Caco-2 (cell line): ENCODE data around the gene AKR1B1. TPM values are rescaled to one million over a fixed set of nuclear protein-coding genes. Genes with fewer than 3 reads are reported as not detected.

Source experiments
- BruUV-seq: library from RNA; stranded (reverse); fragments of 400-500 nt; replicated peaks from 2 replicates; lab custom pipeline; 2021; lab: Mats Ljungman, UMichigan
- CTCF ChIA-PET: fragments of 300-600 bp; sonication (Branson Sonifier 250); formaldehyde crosslinking; loops from one replicate; lab custom pipeline; 2022; ENCODE audit warnings: antibody characterized with exemption; lab: Charles Lee
- POLR2A ChIA-PET: fragments of 300-600 bp; sonication (Branson Sonifier 250); formaldehyde crosslinking; loops from one replicate; lab custom pipeline; 2022; ENCODE audit warnings: antibody characterized with exemption; lab: Charles Lee
- DNase-seq, 2 experiments: peaks; one replicate each; pipeline versions ENCODE4 v3.0.0 to v3.0.0-alpha.2; 2020 to 2022
- H3K27me3 ChIP-seq: replicated peaks from 2 replicates; pipeline ENCODE4 v1.6.0; 2011; ENCODE audit warnings: low read length; ENCODE audit not compliant: control insufficient read depth, insufficient read depth
- H3K36me3 ChIP-seq: 2 replicates; pipeline ENCODE4 v1.5.1; 2011; ENCODE audit warnings: low read length; ENCODE audit not compliant: control insufficient read depth, insufficient read depth
- H3K4me1 ChIP-seq: fragments of 250-450 bp; sonication (Bioruptor Pico); 2 replicates; pipeline ENCODE4 v1.5.1; 2020; ENCODE audit warnings: mild to moderate bottlenecking
- H3K4me3 ChIP-seq: 2 replicates; pipeline ENCODE4 v1.5.1; 2011; ENCODE audit warnings: low read depth, mild to moderate bottlenecking, control low read depth, low read length
- H3K9me3 ChIP-seq: fragments of 250-450 bp; sonication (Bioruptor Pico); 2 replicates; pipeline ENCODE4 v1.5.1; 2020; ENCODE audit warnings: mild to moderate bottlenecking, moderate library complexity
- H3K27ac Mint-ChIP-seq: one replicate; pipeline ENCODE4 v1.8.0; 2022; ENCODE audit warnings: mixed read lengths; ENCODE audit not compliant: unreplicated experiment
- H3K27me3 Mint-ChIP-seq: one replicate; pipeline ENCODE4 v1.8.0; 2022; ENCODE audit warnings: mixed read lengths; ENCODE audit not compliant: insufficient read depth, unreplicated experiment
- H3K36me3 Mint-ChIP-seq: one replicate; pipeline ENCODE4 v1.8.0; 2022; ENCODE audit warnings: mild to moderate bottlenecking, mixed read lengths; ENCODE audit not compliant: insufficient read depth, unreplicated experiment
- H3K4me1 Mint-ChIP-seq: one replicate; pipeline ENCODE4 v1.8.0; 2022; ENCODE audit warnings: low read depth, mixed read lengths; ENCODE audit not compliant: unreplicated experiment
- H3K4me3 Mint-ChIP-seq: one replicate; pipeline ENCODE4 v1.8.0; 2022; ENCODE audit warnings: mild to moderate bottlenecking, moderate library complexity, mixed read lengths; ENCODE audit not compliant: unreplicated experiment
- H3K9me3 Mint-ChIP-seq: one replicate; pipeline ENCODE4 v1.8.0; 2022; ENCODE audit warnings: mixed read lengths; ENCODE audit not compliant: unreplicated experiment
- intact Hi-C: fragments of 100-400 bp; cut with micrococcal nuclease; formaldehyde crosslinking; loops from one replicate; pipeline ENCODE4 v1.10.0; 2022; ENCODE audit not compliant: unreplicated experiment
- total RNA-seq: library from RNA; stranded (reverse); gene quantifications from 2 replicates; pipeline ENCODE4 v1.2.3, GENCODE V29; 2022
- TF ChIP-seq, protein P1 (sequence below), 2 experiments: fragments of 200-600 bp in 1 of 2; IDR thresholded peaks; 1 replicate in 1 of 2; 2 replicates in 1 of 2; pipeline versions ENCODE4 v1.5.1 to v1.8.0; 2011 to 2022; ENCODE audit warnings: antibody characterized with exemption in 1 of 2, control low read depth in 1 of 2, inconsistent platforms in 1 of 2, low read depth in 1 of 2, low read length in 1 of 2, mild to moderate bottlenecking in 1 of 2, moderate library complexity in 1 of 2; ENCODE audit not compliant: insufficient read depth in 1 of 2, severe bottlenecking in 1 of 2, unreplicated experiment in 1 of 2

The AKR1B1 gene
- total RNA-seq, 1 experiment from 2014 or later, result 58.6 TPM

DNA sequence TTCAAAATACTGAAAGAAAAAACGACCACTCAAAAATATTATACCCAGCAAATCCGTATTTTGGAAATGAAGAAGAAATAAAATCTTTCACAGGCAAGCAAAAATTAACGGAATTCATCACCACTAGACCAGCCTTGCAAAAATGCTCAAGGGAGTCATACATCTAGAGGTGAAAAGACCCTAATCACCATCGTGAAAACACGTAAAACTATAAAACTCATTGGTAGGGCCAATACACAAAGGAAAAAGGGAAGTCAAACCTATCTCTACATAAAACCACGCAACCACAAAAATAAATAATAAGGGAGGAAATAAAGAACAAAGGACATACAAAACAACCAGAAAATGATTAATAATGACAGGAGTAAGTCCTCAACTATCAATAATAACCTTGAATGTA is 6.6 kb upstream of the AKR1B1 start:
- BruUV-seq, result no TSS peak
- TF ChIP-seq, protein P1, sequence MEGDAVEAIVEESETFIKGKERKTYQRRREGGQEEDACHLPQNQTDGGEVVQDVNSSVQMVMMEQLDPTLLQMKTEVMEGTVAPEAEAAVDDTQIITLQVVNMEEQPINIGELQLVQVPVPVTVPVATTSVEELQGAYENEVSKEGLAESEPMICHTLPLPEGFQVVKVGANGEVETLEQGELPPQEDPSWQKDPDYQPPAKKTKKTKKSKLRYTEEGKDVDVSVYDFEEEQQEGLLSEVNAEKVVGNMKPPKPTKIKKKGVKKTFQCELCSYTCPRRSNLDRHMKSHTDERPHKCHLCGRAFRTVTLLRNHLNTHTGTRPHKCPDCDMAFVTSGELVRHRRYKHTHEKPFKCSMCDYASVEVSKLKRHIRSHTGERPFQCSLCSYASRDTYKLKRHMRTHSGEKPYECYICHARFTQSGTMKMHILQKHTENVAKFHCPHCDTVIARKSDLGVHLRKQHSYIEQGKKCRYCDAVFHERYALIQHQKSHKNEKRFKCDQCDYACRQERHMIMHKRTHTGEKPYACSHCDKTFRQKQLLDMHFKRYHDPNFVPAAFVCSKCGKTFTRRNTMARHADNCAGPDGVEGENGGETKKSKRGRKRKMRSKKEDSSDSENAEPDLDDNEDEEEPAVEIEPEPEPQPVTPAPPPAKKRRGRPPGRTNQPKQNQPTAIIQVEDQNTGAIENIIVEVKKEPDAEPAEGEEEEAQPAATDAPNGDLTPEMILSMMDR (IDR thresholded peaks at IDR 0.05; ENCODE audit: insufficient read depth in 1 of 2, low read depth in 1 of 2, low read length in 1 of 2, severe bottlenecking in 1 of 2, unreplicated experiment in 1 of 2), result no peak
- H3K4me3 ChIP-seq, result no peak overlapping the region
- peaks cover 7% of the 10 kb centered on the region for H3K9me3 ChIP-seq
- intact Hi-C loops, result no loop called here
- Mint-ChIP-seq H3K27me3 (no peaks in the 10 kb centered on the region), H3K4me3 (no peak overlapping the region), H3K27ac (no peak overlapping the region), H3K36me3 (no peaks in the 10 kb centered on the region), H3K4me1 (no peaks in the 10 kb centered on the region), H3K9me3 (peaks cover 21% of the 10 kb centered on the region)
- ChIA-PET POLR2A (no interaction called here), CTCF (interaction anchor here (0.5 kb wide), 1 partner anchor 9 kb away, joined by 4 read pairs; no protein-coding TSS in a partner anchor)
- no peak for DNase-seq
- no peaks in the 10 kb centered on the region for H3K27me3 ChIP-seq
- H3K4me1 ChIP-seq, result peaks cover 4% of the 10 kb centered on the region; the same call in 1 of the 2 replicates
- no peaks in the 10 kb centered on the region for H3K36me3 ChIP-seq

DNA sequence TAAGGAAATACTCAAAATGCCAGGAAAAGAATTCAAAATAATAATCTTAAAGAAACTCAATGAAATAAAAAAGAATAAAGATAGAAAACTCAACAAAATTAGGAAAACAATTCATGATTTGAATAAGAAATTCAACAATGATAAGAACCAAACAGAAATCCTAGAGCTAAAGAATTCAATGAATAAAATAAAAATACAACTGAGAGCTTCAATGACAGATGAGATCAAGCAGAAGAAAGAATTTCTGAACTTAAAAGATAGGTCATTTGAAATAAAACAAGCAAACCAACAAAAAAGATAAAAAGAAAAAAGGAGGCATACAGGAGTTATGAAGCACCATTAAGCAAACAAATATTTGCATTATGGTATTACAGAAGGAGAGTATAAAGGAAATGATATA is 5.6 kb upstream of the AKR1B1 start:
- Mint-ChIP-seq H3K36me3 (no peaks in the 10 kb centered on the region), H3K4me1 (no peaks in the 10 kb centered on the region), H3K9me3 (peaks cover 21% of the 10 kb centered on the region), H3K4me3 (no peak overlapping the region), H3K27me3 (no peaks in the 10 kb centered on the region), H3K27ac (no peak overlapping the region)
- Histone ChIP-seq H3K4me3 (no peak overlapping the region), H3K9me3 (peaks cover 7% of the 10 kb centered on the region), H3K27me3 (no peaks in the 10 kb centered on the region), H3K4me1 (peaks cover 4% of the 10 kb centered on the region; the same call in 1 of the 2 replicates), H3K36me3 (no peaks in the 10 kb centered on the region)
- ChIA-PET POLR2A (no interaction called here), CTCF (interaction anchor here (0.9 kb wide), 1 partner anchor 50 kb away, joined by 3 read pairs; no protein-coding TSS in a partner anchor)
- BruUV-seq, result no TSS peak
- no peak for DNase-seq
- intact Hi-C loops, result no loop called here
- TF ChIP-seq, protein P1 (IDR thresholded peaks at IDR 0.05; ENCODE audit: insufficient read depth in 1 of 2, low read depth in 1 of 2, low read length in 1 of 2, severe bottlenecking in 1 of 2, unreplicated experiment in 1 of 2), result no peak

DNA sequence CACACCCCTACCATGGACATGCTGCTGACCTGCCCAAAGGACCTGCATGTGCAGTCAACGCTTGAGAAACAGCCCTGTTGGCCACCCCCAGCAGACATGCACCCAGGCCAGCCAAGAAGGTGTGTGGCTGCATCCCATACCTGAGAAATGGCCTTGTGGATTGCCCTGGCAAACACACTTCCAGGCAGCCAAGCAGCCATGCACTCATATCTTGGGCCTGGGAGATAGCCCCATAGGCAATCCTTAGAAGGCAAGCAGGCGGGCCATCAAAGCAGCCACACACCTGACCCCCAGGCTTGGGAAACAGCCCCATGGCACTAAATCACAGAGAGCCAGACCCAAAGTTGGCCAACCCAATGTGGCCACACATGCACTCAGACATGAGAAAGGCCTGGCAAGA is 4.9 kb upstream of the AKR1B1 start:
- intact Hi-C loops, result no loop called here
- Histone ChIP-seq H3K9me3 (peaks cover 7% of the 10 kb centered on the region), H3K36me3 (no peaks in the 10 kb centered on the region), H3K27me3 (no peaks in the 10 kb centered on the region), H3K4me1 (peaks cover 4% of the 10 kb centered on the region; the same call in 1 of the 2 replicates), H3K4me3 (no peak overlapping the region)
- POLR2A ChIA-PET, result no interaction called here
- CTCF ChIA-PET, result interaction anchor here (0.9 kb wide), 1 partner anchor 51 kb away, joined by 3 read pairs; no protein-coding TSS in a partner anchor
- BruUV-seq, result no TSS peak
- Mint-ChIP-seq H3K27me3 (no peaks in the 10 kb centered on the region), H3K4me1 (no peaks in the 10 kb centered on the region), H3K36me3 (no peaks in the 10 kb centered on the region), H3K27ac (no peak overlapping the region), H3K4me3 (no peak overlapping the region), H3K9me3 (peaks cover 21% of the 10 kb centered on the region)
- TF ChIP-seq, protein P1 (IDR thresholded peaks at IDR 0.05; ENCODE audit: insufficient read depth in 1 of 2, low read depth in 1 of 2, low read length in 1 of 2, severe bottlenecking in 1 of 2, unreplicated experiment in 1 of 2), result no peak
- no peak for DNase-seq
